HG02870 (cell line): ENCODE data around the gene AZU1.

ENCODE experiments used
- ATAC-seq: cut with Tn5 transposase; IDR thresholded peaks from one replicate; pipeline ENCODE4 v1.9.1; 2021; ENCODE audit warnings: mild to moderate bottlenecking, moderate library complexity; ENCODE audit not compliant: unreplicated experiment

The AZU1 gene, protein sequence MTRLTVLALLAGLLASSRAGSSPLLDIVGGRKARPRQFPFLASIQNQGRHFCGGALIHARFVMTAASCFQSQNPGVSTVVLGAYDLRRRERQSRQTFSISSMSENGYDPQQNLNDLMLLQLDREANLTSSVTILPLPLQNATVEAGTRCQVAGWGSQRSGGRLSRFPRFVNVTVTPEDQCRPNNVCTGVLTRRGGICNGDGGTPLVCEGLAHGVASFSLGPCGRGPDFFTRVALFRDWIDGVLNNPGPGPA

DNA sequence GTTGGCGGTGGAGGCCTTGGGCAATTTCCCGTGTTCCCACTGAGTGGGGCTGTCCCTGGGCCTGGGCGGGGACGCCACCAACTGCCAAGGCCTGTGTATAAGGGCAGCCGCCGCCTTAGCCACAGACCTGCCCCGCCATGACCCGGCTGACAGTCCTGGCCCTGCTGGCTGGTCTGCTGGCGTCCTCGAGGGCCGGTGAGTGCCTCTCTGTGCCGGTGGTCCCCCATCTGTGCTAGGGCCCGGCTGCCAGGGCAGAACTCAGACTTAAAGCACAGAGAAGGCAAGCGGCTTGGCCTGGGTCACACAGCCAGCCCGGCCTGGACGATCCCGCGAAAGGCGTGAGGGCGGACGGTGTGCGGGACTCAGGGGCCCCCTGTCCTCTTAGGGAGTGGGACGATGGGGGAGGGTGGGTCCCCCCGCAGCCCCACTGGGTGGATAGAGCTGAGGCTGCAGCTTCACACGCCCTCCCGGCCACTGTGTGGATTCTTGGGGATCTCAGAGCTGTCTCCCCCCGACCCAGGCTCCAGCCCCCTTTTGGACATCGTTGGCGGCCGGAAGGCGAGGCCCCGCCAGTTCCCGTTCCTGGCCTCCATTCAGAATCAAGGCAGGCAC, at the start of gene AZU1:
Gene AZU1, plus strand, starts transcription at position 128 of the 612 bp plus-strand sequence. Its CDS starts 10 bp downstream, at position 138.
- no peak for ATAC-seq

DNA sequence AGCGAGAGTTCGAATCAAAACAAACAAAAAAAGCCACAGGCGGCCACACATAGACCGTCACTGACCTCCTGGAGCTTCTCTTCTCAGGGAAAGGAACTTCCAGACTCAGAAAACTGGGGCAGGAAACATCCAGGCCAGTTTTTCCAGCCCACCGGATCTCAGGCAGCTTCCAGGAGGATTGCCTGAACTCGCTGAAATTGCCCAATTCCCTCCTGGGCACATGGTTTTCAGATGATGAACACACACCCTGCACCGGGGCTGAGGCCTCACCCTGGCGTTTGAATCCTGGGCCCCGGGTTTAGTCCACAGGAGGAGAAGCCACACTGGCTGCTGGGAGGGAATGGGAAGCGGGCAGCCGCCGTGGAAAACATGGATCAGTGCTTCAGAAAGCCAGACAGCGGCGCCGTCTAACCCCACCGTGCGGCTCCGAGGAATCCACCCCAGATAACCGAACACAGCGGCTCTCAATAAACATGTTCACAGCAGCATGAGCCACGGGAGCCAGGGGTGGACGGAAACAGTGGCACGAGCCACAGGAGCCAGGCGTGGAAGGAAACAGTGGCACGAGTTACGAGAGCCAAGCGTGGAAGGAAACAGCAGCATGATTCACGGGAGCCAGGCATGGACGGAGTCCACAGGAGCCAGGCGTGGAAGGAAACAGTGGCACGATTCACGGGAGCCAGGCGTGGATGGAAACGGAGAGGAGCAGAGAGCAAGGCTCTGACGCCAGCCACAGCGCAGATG, 48.6 kb upstream of the AZU1 start:
- ATAC-seq = no peak

DNA sequence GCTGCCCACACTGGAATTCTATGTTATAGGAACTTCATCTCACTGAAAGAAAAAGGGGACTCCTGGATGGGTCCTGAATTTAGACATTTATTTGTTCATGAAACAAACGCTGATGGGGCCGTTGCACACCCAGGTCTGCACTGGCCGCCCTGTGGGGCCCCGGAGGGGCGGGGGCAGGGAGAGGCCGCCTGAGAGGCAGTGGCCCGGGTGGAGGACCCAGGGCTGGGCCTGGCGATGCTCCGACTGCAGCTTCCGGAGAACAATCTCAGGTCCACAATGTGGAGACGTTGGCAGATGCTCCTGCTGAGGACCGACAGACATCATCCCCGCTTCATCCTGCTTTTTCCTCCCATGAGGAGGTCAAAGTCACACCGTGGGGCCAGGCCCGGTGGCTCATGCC, 46.7 kb upstream of the AZU1 start:
- ATAC-seq = no peak

DNA sequence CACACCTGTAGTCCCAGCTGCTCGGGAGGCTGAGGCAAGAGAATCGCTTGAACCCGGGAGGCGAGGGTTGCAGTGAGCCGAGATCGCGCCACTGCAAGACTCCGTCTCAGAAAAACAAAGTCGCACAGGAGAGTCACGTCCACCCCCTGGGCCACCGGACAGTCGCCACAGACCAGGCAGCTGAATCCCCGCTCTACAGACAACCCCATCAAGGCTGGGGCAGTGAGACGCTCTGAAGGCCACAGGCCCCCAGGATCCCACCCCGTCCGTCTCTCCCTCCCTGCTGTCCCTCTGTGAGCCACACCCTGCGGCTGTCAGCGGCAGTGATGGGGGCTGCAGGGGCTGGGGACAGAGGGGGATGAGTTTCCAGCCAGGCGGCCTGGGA, 45.8 kb upstream of the AZU1 start:
- no peak for ATAC-seq

DNA sequence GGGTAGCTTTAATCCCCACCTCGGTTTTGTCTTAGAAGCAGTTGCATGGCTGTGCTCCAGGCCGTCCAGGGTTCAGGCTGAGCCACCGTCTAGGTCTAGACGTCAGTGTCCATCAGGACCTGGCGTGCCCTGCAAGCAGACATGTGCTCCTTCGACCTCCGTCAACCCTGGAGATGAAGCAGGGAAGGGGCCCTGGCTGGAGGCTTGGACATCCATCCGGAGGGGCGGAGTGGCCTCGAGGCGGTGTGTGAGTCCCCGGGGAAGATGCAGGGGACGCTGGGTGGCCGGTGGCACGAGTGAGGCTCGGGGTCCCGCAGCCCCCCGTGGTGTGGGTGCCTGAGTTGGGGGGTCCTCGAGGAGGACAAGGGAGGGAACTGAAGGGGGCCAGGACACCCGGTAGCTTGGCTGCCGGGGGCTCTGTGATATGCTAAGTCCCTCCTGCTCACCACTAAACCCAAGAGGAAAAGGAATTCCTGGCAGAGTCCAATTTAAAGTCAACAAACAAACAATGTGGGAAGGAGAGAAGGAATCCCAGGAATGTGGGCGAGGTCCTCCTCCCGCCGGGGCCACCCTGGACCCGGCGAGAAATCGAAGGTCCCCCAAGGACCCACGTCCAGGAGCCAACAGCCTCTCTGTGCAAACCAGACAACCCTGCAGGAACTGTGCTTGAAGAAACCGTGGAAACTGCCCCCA, 45.3 kb upstream of the AZU1 start:
- no peak for ATAC-seq

DNA sequence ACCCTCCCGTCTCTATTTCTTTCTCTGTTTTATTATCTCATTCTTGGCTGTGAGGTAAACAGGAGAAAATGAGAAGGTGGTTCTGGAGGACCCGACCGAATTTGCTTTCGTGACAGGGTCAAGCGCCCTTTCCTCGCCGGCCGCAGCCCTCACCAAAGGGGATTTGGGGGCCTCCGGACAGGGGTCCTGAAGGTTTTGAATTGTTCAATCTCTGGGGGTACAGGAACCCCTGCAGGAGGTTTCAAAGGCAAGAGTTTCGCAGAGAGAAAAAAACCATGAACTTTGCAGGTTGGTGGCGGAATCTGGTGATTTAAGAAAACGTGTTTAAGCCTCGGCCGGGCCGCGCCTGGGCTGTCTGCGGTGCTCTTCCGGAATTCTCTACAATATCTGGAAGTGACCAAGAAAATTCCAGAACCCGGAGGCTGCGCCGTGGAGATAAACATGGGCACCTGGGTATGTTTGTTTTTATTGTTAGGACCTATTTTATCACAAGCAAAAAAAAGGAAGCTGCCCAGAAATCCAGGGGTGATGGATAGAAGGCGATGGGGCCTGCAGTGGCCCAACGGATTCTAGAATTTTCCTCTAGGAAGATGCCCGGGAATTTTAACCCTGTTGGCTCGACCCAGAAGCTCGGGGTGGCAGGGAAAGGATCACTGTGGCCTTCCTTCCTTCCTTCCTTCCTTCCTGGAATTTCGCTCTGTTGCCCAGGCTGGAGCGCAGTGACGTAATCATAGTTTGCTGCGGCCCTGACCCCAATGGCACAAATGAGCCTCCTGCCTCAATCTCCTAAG, 44.6 kb upstream of the AZU1 start:
- no peak for ATAC-seq

DNA sequence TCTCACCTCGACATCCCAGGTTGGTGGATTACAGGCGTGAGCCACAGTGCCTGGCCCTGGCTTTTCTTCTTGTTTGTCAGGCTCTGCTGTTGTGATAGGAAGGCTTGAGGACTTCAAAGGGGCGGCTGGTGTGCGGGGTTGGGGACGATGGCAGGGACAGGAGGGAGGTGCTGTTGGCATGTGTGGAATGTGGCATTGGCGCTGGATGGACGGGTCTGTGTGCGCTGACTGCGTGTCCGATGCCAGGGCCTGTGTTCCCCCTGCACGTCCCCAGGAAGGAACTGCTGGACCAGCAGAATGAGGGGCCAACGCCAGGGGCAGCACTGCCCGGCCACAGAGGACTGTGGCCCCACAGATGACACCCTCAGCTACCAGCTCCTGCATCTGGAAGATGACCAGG, 43.1 kb upstream of the AZU1 start:
- no peak for ATAC-seq

DNA sequence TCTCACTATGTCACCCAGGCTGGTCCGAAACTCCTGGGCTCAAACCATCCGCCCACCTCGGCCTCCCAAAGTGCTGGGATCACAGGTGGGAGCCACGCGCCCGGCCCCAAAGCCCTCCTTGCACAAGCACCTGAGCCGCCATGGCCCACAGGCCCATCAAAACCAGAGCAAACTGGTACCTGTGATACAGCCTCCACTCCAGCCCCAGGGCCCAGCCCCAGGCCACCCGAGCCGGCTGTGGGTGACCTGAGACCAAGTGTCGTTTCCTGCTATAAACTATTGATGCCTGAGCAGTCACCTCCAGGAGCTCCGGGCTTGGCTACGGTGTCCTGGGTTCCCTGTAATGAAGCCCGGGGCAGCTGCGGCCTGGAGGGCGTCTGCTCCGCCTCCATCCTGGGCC, 40.1 kb upstream of the AZU1 start:
- ATAC-seq = no peak

DNA sequence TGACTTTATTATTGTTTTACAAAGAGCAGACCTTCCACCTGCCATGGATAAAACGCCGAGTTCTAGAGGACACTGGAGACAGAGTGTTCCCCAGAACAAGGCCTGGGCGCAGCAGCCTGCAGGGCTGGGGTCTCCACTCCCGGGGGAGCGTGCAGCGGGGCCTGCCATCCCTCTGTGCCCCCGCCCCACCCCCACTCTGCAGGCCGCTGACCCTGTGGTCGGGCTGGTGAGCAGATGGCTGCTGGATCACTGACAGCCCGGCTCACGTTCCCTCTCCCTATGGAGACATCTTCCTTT, 39.0 kb upstream of the AZU1 start:
- ATAC-seq = no peak

DNA sequence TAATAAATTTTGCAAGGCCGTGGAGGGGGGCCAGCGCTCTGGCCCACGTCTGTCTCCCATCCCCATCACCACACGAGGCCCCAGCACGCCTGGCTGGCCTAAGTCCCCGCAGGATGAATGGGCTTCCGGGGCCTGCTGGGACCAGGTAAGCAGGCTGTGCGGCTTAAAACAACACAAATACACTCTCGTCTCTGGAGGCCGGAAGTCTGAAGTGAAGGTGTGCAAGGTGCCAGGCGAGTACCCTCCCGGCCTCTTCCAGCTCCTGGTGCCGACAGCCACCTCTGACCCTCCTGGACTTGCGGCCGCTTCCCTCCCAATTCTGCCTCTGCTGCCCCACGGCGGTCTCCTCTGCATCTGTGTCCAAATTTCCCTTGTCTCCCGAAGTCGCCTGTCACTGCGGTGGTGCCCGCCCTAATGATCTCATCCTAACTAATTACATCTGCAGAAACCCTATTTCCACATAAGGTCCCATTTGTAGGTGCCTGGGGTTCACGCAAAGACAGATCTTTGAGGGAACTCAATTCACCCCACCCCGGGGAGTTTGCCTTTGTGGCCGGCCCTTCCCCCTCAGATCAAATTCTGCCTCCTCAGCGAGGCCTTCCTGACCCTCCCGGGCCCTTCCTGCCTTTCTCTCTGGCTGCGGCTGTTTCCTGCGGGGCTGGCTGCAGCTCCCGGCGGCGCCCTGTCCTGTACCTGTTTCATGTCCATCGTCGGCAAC, 38.5 kb upstream of the AZU1 start:
- no peak for ATAC-seq

DNA sequence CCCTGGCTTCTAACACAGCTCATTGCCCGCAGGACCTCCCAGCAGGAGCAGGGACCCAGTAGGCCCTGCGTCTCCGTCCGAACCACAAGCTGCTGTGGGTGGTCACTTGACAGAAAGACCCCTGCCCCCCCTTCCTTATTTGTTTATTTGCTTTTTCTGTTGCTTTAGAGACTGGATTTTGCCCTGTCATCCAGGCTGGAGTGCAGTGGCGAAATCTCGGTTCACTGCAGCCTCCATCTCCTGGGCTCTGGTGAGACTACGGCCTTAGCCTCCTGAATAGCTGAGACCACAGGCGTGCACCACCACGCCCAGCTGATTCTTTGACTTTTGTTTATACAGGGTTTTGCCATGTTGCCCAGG, 38.0 kb upstream of the AZU1 start:
- ATAC-seq = no peak

DNA sequence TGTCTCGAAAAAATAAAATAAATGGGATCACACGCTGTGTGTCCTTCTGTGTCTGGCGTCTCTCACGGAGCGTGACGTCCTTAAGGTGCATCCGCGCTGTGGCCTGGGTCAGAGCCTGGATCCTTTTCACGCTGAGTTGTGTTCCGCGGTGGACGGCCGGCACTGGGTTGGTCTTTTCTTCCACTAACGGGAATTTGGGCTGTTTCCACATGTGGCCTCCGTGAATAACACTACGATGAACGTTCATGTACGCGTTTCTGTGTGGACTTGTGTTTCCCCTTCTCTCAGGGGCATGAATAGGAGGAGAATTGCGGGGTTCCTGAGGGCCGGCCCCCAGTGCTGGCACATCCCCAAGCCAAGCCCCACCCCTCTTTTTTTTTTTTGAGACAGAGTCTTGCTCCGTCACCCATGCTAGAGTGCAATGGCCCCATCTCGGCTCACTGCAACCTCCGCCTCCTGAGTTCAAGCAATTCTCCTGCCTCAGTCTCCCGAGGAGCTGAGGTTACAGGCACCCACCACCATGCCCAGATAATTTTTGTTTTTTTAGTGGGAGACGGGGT, 36.5 kb upstream of the AZU1 start:
- no peak for ATAC-seq

DNA sequence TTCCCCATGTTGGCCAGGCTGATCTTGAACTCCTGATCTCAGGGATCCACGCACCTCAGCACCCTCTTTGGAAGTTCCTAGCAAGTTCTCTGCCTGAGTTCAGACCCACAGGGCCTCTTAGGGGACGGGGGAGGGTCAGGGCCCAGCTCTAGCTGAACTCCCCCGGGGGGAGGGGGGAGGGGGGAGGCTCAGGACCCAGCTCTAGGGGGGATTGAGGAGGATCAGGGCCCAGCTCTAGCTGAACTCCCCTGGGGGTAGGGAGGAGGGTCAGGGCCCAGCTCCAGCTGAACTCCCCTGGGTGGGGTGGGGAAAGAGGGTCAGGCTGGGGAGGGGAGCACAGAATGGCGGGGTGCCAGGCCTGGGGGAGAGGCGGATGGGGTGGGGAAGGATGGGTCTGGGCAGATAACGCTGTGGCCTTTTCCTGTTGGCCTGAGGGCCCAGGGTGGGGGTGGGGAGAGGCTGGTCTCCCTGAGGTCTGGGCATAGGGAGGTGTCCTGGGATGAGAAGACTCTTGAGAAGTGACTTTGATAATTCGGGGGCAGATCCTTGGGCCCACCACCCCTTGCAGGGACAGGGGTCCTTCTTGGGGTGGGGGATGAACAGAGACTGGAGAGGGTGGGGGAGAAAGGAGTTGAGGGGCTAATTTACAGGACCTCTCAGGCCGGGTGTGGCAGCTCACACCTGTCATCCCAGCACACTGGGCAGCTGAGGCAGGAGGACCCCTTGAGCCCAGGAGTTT, 35.9 kb upstream of the AZU1 start:
- no peak for ATAC-seq

DNA sequence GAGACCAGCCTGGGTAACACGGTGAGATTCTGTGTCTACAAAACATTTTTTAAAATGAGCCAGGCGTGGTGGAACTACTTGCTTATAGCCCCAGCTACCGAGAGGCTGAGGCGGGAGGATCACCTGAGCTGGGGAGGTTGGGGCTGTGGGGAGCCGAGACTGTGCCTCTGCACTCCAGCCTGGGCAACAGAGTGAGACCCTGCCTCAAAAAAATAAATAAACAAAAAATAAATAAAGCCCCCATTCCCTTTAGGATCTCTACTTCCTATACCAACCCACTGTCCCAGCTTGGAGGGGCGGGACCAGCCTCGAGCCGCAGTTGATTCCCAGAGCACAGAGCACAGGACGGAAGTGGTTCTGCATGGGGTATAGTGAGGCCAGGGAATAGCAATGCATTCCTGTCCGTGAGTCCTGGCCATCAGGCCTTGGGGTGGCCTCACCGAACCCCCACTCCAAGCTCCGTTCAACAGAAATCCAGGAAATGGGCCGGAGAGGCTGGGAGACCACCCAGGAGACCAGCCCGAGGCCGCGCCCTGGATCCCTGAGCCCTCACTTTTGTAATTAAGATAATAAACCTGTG, 35.2 kb upstream of the AZU1 start:
- no peak for ATAC-seq

DNA sequence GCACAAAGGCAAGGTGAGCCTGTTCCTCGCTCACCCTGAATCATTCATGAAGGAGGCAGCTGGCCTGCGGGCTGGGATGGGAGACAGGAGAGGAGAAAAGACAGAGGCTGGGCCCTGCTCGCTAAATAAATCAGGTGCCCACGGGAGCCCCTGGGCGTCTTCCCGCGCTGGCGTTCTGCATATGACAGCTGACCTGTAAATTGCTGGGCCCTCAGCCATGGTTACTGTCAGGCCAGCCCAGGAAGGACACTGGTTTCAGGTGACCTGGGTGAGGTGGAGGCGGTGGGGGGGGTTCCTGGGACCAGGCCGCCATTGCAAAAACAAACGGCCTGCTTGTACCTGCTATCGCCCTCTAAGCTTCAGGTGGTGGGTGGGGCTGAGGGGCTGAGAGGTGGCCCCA, 33.8 kb upstream of the AZU1 start:
- ATAC-seq = no peak

DNA sequence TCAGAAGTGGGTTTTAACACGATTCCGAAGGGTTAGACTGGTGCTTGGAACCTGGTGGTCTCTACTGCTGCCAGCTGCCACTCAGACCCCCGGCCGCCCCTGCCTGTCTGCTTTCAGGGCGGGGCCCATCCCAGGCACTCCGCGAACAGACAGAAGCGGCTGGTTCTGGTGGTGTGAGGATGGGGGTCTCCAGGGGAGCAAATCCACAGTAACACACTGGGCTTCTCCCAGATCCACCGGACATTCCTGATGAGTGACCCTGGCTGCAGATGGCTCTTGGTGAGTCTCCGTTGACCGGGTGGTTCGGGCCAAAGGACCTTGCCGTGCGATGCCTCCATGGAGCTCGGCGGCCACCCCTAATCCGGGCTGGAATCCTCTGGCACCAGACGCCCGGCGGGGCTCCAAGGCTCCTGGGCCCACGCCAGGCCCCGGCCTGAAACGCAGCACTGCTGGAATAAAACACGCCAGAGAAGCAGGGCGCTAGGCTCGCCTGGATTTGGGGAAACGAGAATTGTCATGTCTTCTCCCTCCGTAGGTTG, 32.5 kb upstream of the AZU1 start:
- no peak for ATAC-seq

DNA sequence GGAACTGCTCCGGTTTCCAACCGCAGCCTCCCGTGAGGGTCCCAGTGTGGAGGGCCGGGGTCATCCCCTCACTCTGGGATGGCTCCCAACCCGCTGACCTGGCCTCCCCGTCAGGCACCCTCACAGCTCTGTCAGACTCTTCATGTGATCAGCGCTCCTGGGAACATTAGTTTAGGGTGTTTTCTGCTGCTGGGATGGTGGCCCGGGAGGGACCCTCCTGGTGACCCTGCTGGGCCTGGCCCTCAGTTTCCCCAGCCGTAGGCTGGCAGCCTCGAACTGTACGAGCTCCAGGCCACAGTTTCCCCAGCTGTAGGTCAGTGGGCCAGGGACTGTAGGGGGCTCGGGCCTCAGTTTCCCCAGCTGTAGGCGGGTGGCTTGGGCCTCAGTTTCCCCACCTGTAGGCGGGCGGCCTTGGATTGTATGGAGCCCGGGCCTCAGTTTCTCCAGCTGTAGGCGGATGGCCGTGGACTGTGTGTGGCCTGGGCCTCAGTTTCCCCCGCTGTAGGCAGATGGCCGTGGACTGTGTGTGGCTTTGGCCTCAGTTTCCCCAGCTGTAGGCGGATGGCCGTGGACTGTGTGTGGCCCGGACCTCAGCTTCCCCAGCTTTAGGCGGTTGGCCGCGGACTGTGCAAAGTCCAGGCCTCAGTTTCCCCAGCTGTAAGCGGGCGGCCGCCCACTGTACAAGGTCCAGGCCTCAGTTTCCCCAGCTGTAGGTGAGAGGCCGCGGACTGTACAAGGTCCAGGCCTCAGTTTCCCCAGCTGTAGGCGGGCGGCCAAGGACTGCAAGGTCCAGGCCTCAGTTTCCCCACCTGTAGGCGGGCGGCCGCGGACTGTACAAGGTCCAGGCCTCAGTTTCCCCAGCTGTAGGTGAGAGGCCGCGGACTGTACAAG, 31.7 kb upstream of the AZU1 start:
- no peak for ATAC-seq
